Stimulated activated CD4-positive, alpha-beta T cell treated with anti-CD3 and anti-CD28 coated beads, Interleukin-2, amount 100 ng/mL, for 4 hours (primary cell): ENCODE results near the gene CDKL1.
A peak's percentile ranks its signal among the peaks of the same experiment; 100 is the strongest.
"Not testable (repeated sequence)": the region's sequence is repeated elsewhere in the genome, so short reads cannot be mapped to it uniquely, and the experiment has no call there.

ENCODE experiments used
- DNase-seq: peaks from one replicate; pipeline ENCODE4 v3.0.0-alpha.2; 2020; ENCODE audit warnings: low read depth

CDKL1 gene

GRCh38 chr14:50387548-50387947 is 9.1 kb downstream of the CDKL1 start:
- no peak for DNase-seq

- DNase-seq: no peak
Measured at GRCh38 chr14:50383618-50384225, 13.0 kb downstream of the CDKL1 start.

GRCh38 chr14:50381823-50382287 is 14.8 kb downstream of the CDKL1 start:
- DNase-seq: no peak

- no peak for DNase-seq
Measured at GRCh38 chr14:50381008-50381407, 15.7 kb downstream of the CDKL1 start.

- DNase-seq: no peak
Measured at GRCh38 chr14:50380455-50380854, 16.2 kb downstream of the CDKL1 start.

GRCh38 chr14:50379563-50379962 is 17.1 kb downstream of the CDKL1 start:
- no peak for DNase-seq

- DNase-seq: no peak
Measured at GRCh38 chr14:50377550-50378085, 19.1 kb downstream of the CDKL1 start.

- DNase-seq: no peak
Measured at GRCh38 chr14:50375760-50376159, 20.9 kb downstream of the CDKL1 start.

GRCh38 chr14:50373959-50374358 is 22.7 kb downstream of the CDKL1 start:
- DNase-seq: no peak

- no peak for DNase-seq
Measured at GRCh38 chr14:50371546-50371945, 25.1 kb downstream of the CDKL1 start.

GRCh38 chr14:50366589-50366988 is 30.1 kb downstream of the CDKL1 start:
- no peak for DNase-seq

GRCh38 chr14:50366115-50366514 is 30.6 kb downstream of the CDKL1 start:
- DNase-seq: no peak

GRCh38 chr14:50365572-50365971 is 31.1 kb downstream of the CDKL1 start:
- not testable (repeated sequence) for DNase-seq

- DNase-seq: no peak
Measured at GRCh38 chr14:50364792-50365191, 31.9 kb downstream of the CDKL1 start.

- DNase-seq: peak; percentile 24
Measured at GRCh38 chr14:50363714-50364111, 33.0 kb downstream of the CDKL1 start.

GRCh38 chr14:50362764-50363713 is 33.6 kb downstream of the CDKL1 start:
- DNase-seq: no peak

GRCh38 chr14:50361473-50362403 is 34.9 kb downstream of the CDKL1 start:
- not testable (repeated sequence) for DNase-seq

GRCh38 chr14:50360851-50361250 is 35.8 kb downstream of the CDKL1 start:
- DNase-seq: no peak

GRCh38 chr14:50360093-50360492 is 36.6 kb downstream of the CDKL1 start:
- DNase-seq: no peak

GRCh38 chr14:50359631-50360030 is 37.0 kb downstream of the CDKL1 start:
- DNase-seq: no peak

- DNase-seq: no peak
Measured at GRCh38 chr14:50357753-50358395, 38.8 kb downstream of the CDKL1 start.
